ENCODE data around the gene COX7A2L.

DNA sequence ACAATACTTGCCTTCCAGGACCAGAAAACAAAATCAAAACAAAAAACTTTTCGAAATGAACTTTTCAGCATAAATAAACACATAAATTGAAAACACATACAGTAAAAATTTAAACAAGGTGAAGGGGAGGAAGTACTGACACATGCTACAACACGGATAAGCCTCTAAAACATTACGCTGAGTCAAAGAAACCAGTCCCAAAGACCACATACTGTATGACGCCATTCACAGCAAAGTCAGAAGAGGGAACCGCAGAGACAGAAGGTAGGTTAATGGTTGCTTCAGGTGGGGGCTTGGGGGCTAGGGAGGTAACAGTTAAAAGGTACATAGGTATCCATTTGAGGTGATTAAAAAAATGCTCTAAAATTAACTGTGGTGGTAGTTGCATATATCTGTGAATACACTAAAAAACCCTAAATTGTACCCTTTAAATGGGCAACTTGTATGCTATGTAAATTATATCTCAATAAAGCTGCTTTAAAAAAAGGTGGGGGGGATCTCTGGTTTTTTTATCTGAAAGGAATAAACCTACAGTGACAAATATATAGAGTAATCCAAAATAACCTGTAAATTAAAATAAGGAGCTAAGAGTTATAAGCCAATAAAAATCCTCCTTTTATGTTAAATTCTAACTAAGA is 7.1 kb downstream of the COX7A2L start:
- no peak for TF ChIP-seq CTCF (IDR thresholded peaks at IDR 0.05; ENCODE audit: low read depth, low read length, missing input control)
- no peak for TF ChIP-seq RAD21 (IDR thresholded peaks at IDR 0.05)
- TF ChIP-seq TAF1 (conservative IDR thresholded peaks at IDR 0.05) = no peak
- TF ChIP-seq ATF3 (IDR thresholded peaks at IDR 0.05) = no peak
- TF ChIP-seq EGR1 (IDR thresholded peaks at IDR 0.05; ENCODE audit: low read depth in 2 of 2) = no peak
- TF ChIP-seq RXRA (IDR thresholded peaks at IDR 0.05) = no peak
- no peak for TF ChIP-seq YY1 (IDR thresholded peaks at IDR 0.05)
- TF ChIP-seq GABPA (IDR thresholded peaks at IDR 0.05 in 1 of 2, conservative IDR thresholded peaks at IDR 0.05 in 1 of 2) = no peak
- TF ChIP-seq JUND (IDR thresholded peaks at IDR 0.05) = no peak
- no peak for TF ChIP-seq MAX (IDR thresholded peaks at IDR 0.05)
- TF ChIP-seq, protein P1, sequence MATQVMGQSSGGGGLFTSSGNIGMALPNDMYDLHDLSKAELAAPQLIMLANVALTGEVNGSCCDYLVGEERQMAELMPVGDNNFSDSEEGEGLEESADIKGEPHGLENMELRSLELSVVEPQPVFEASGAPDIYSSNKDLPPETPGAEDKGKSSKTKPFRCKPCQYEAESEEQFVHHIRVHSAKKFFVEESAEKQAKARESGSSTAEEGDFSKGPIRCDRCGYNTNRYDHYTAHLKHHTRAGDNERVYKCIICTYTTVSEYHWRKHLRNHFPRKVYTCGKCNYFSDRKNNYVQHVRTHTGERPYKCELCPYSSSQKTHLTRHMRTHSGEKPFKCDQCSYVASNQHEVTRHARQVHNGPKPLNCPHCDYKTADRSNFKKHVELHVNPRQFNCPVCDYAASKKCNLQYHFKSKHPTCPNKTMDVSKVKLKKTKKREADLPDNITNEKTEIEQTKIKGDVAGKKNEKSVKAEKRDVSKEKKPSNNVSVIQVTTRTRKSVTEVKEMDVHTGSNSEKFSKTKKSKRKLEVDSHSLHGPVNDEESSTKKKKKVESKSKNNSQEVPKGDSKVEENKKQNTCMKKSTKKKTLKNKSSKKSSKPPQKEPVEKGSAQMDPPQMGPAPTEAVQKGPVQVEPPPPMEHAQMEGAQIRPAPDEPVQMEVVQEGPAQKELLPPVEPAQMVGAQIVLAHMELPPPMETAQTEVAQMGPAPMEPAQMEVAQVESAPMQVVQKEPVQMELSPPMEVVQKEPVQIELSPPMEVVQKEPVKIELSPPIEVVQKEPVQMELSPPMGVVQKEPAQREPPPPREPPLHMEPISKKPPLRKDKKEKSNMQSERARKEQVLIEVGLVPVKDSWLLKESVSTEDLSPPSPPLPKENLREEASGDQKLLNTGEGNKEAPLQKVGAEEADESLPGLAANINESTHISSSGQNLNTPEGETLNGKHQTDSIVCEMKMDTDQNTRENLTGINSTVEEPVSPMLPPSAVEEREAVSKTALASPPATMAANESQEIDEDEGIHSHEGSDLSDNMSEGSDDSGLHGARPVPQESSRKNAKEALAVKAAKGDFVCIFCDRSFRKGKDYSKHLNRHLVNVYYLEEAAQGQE (IDR thresholded peaks at IDR 0.05) = no peak
- TF ChIP-seq SP1 (IDR thresholded peaks at IDR 0.05) = no peak
- no peak for TF ChIP-seq FOXA2 (IDR thresholded peaks at IDR 0.05)
- TF ChIP-seq, protein P2, sequence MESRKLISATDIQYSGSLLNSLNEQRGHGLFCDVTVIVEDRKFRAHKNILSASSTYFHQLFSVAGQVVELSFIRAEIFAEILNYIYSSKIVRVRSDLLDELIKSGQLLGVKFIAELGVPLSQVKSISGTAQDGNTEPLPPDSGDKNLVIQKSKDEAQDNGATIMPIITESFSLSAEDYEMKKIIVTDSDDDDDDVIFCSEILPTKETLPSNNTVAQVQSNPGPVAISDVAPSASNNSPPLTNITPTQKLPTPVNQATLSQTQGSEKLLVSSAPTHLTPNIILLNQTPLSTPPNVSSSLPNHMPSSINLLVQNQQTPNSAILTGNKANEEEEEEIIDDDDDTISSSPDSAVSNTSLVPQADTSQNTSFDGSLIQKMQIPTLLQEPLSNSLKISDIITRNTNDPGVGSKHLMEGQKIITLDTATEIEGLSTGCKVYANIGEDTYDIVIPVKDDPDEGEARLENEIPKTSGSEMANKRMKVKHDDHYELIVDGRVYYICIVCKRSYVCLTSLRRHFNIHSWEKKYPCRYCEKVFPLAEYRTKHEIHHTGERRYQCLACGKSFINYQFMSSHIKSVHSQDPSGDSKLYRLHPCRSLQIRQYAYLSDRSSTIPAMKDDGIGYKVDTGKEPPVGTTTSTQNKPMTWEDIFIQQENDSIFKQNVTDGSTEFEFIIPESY (IDR thresholded peaks at IDR 0.05) = no peak
